Lung (tissue), 12 donors: ENCODE results near the gene NBEA. TPM values are rescaled to one million over a fixed set of nuclear protein-coding genes. Genes with fewer than 3 reads are reported as not detected.

Experiments used
- ATAC-seq: fragments of 200-7000 bp; cut with Tn5 transposase; one replicate; pipeline ENCODE4 v1.9.1; 2020; ENCODE audit warnings: moderate number of reproducible peaks; ENCODE audit not compliant: insufficient read depth, low FRiP score
- DNase-seq, 3 donors: peaks; one replicate each; pipeline ENCODE4 v3.0.0-alpha.2; 2013 to 2017
- H3K27ac ChIP-seq, 2 donors: one replicate each; pipeline ENCODE4 v1.5.1; 2013; ENCODE audit warnings: mild to moderate bottlenecking in 2 of 2, moderate library complexity in 2 of 2, control low read depth in 1 of 2, inconsistent platforms in 1 of 2, low read depth in 1 of 2, low read length in 1 of 2
- H3K27me3 ChIP-seq, 3 donors: one replicate each; pipeline ENCODE4 v1.5.1; 2013; ENCODE audit warnings: low read length in 2 of 3; ENCODE audit not compliant: control insufficient read depth in 3 of 3, insufficient read depth in 3 of 3
- H3K36me3 ChIP-seq, 4 donors: one replicate each; pipeline ENCODE4 v1.5.1; 2013; ENCODE audit warnings: low read length in 4 of 4, mild to moderate bottlenecking in 1 of 4, moderate library complexity in 1 of 4; ENCODE audit not compliant: control insufficient read depth in 4 of 4, insufficient read depth in 4 of 4
- H3K4me1 ChIP-seq, 5 donors: one replicate each; pipeline ENCODE4 v1.5.1; 2013; ENCODE audit warnings: low read length in 5 of 5, mild to moderate bottlenecking in 2 of 5, moderate library complexity in 1 of 5; ENCODE audit not compliant: control insufficient read depth in 5 of 5, insufficient read depth in 5 of 5
- H3K4me3 ChIP-seq: one replicate; pipeline ENCODE4 v1.5.1; 2013; ENCODE audit warnings: mild to moderate bottlenecking, control low read depth, moderate library complexity
- H3K9ac ChIP-seq, 2 donors: one replicate each; pipeline ENCODE4 v1.5.1; 2013; ENCODE audit warnings: low read length in 2 of 2, control low read depth in 1 of 2; ENCODE audit not compliant: insufficient read depth in 1 of 2
- H3K9me3 ChIP-seq, 4 donors: one replicate each; pipeline ENCODE4 v1.5.1; 2013; ENCODE audit warnings: low read length in 3 of 4, mild to moderate bottlenecking in 1 of 4, moderate library complexity in 1 of 4; ENCODE audit not compliant: control insufficient read depth in 4 of 4, insufficient read depth in 3 of 4
- WGBS, 2 donors: extraction: QIAGEN DNeasy Blood & Tissue Kit; methylation state at CpG; one replicate each; pipeline ENCODE4 v1.1.7; 2013; 5-methylcytosine and 5-hydroxymethylcytosine counted together
- polyA plus RNA-seq, 2 donors: library from polyadenylated mRNA; stranded (reverse); fragments of 200-250 nt; gene quantifications; one replicate each; pipeline ENCODE4 v1.2.1, GENCODE V29; 2013
- total RNA-seq, 2 donors: library from RNA; depleted of rRNA in 1 of 2; stranded (reverse); fragments of >200 nt in 1 of 2; gene quantifications; one replicate each; pipeline ENCODE4 v1.2.1, GENCODE V29; 2014 to 2021
- TF ChIP-seq, protein P1 (sequence below): IDR thresholded peaks from 2 replicates; pipeline ENCODE4 v1.5.1; 2012; ENCODE audit warnings: mild to moderate bottlenecking; ENCODE audit errors: control extremely low read depth, extremely low read depth
- donor health status: control.
- donor health status: control.
- donor health status: Bipolar disorder and iron deficiency.
- donor health status: healthy.
- donor health status: DM: yes; HTN: yes; CAD: no.

NBEA gene
- total and polyA plus RNA-seq, 4 donors = 1.6 to 26.5 (median 5.3) TPM

DNA sequence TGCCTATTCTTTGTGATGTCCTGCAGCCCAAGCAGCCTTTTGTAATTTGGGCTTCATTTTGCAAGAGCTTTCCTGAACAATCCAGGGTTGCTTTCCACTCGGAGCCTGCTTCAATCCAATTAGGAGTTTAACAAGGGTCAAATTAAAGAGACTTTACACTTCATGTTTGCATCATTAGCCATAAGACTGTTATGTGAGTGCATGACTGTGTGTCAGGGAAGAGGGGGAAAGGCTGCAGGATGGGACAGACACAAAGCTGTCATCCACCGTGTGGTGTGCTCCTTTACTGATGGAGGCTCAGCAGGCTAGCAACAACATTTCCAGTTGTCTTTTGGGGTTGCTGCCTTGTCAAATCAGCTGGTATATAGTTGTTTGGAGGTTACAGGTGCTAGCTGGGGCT is 558.1 kb downstream of the NBEA start:
- H3K27ac ChIP-seq = no peak overlapping the region
- H3K4me3 ChIP-seq = no peak overlapping the region
- WGBS, 2 donors = 72 to 75% methylated on average over 2 of the region's 2 CpGs
- no peaks in the 10 kb centered on the region for H3K9me3 ChIP-seq
- TF ChIP-seq, protein P1, sequence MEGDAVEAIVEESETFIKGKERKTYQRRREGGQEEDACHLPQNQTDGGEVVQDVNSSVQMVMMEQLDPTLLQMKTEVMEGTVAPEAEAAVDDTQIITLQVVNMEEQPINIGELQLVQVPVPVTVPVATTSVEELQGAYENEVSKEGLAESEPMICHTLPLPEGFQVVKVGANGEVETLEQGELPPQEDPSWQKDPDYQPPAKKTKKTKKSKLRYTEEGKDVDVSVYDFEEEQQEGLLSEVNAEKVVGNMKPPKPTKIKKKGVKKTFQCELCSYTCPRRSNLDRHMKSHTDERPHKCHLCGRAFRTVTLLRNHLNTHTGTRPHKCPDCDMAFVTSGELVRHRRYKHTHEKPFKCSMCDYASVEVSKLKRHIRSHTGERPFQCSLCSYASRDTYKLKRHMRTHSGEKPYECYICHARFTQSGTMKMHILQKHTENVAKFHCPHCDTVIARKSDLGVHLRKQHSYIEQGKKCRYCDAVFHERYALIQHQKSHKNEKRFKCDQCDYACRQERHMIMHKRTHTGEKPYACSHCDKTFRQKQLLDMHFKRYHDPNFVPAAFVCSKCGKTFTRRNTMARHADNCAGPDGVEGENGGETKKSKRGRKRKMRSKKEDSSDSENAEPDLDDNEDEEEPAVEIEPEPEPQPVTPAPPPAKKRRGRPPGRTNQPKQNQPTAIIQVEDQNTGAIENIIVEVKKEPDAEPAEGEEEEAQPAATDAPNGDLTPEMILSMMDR = no peak
- H3K9ac ChIP-seq = no peak overlapping the region
- no peaks in the 10 kb centered on the region for H3K27me3 ChIP-seq
- DNase-seq (no peak), ATAC-seq (no peak)
- H3K36me3 ChIP-seq = no peaks in the 10 kb centered on the region
- H3K4me1 ChIP-seq = peaks cover 0 to 13% (median 4%) of the 10 kb centered on the region in 5 donors

DNA sequence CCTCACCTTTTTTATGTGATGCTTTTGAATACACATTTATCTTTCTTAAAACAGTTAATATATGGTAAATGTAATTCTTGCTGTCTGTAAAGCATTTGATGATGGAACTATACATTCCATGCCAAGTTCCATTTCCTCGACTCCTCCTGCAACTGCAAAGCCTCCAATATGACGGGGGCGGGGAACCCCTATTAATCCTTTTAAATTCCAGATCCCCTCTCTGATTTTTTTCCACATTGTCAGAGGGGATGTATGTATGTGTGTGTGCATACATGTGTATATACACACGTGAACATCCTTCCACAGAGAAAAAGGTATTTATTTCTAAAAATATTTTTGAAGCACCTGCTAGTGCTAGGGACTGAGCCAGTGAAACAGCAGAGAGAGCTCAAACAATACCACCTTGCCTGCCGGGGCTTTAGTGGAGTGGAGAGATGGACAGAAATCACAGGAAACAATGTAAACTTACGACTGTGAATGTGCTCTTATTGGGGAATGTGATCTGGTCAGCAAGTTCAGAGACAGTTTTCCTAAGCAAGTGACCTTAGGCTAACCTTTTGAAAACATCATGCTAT is 559.7 kb downstream of the NBEA start:
- Histone ChIP-seq H3K9ac (no peak overlapping the region), H3K27ac (no peak overlapping the region), H3K27me3 (no peaks in the 10 kb centered on the region), H3K9me3 (no peaks in the 10 kb centered on the region), H3K4me3 (no peak overlapping the region), H3K4me1 (peaks cover 0 to 13% (median 4%) of the 10 kb centered on the region in 5 donors), H3K36me3 (no peaks in the 10 kb centered on the region)
- peak in 1 of 3 donors; percentile 10 for DNase-seq
- 71 to 83% methylated on average over 6 of the region's 6 CpGs for WGBS, 2 donors
- TF ChIP-seq, protein P1 = no peak
- ATAC-seq = no peak

DNA sequence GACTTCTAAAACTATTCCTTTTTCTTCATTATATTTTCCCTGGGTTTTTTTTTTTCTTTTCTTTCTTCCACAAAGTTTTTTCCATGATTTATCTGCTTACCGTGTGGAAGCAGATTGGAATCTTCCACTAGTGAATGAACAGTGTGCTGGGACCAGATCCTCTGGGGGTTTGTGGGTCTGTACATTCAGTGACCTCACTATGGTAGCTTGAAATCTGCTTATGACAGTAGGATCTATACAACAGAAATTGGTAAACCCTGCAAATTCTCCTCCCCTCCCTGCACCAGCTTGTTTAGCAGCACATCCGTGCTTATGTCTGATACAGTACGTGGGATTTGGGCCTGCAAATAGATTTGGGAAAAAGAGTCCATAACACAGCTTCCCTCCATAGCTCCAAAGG is 560.4 kb downstream of the NBEA start:
- Histone ChIP-seq H3K4me3 (no peak overlapping the region), H3K27ac (no peak overlapping the region), H3K36me3 (no peaks in the 10 kb centered on the region), H3K27me3 (no peaks in the 10 kb centered on the region), H3K4me1 (peaks cover 0 to 13% (median 4%) of the 10 kb centered on the region in 5 donors), H3K9me3 (no peaks in the 10 kb centered on the region), H3K9ac (no peak overlapping the region)
- DNase-seq (no peak), ATAC-seq (no peak)
- 61 to 63% methylated on average over 3 of the region's 3 CpGs for WGBS, 2 donors
- TF ChIP-seq, protein P1 = no peak
